Nephron (organoid): Measurements from ENCODE around the gene JAK2.
A peak's percentile ranks its signal among the peaks of the same experiment; 100 is the strongest.

Source experiments
- H3K27ac Mint-ChIP-seq, 3 experiments: 2 replicates each; pipeline ENCODE4 v1.8.0; 2020; ENCODE audit warnings: mixed read lengths in 3 of 3, mild to moderate bottlenecking in 2 of 3, moderate library complexity in 1 of 3
- H3K27me3 Mint-ChIP-seq: 2 replicates; pipeline ENCODE4 v1.8.0; 2021; ENCODE audit warnings: low read depth, mild to moderate bottlenecking, moderate library complexity, mixed read lengths
- H3K36me3 Mint-ChIP-seq: 2 replicates; pipeline ENCODE4 v1.8.0; 2020; ENCODE audit warnings: low read depth, mixed read lengths
- H3K4me1 Mint-ChIP-seq: 2 replicates; pipeline ENCODE4 v1.8.0; 2020; ENCODE audit warnings: mixed read lengths
- H3K4me3 Mint-ChIP-seq, 3 experiments: 2 replicates each; pipeline ENCODE4 v1.8.0; 2020; ENCODE audit warnings: mild to moderate bottlenecking in 3 of 3, mixed read lengths in 3 of 3, moderate library complexity in 2 of 3
- H3K9me3 Mint-ChIP-seq: 2 replicates; pipeline ENCODE4 v1.8.0; 2020; ENCODE audit warnings: mixed read lengths
- CTCF ChIP-seq, 3 experiments: fragments of 200-600 bp; sonication (generic); IDR thresholded peaks; one replicate each; pipeline ENCODE4 v1.5.0; 2021; ENCODE audit warnings: antibody characterized with exemption in 3 of 3; ENCODE audit not compliant: unreplicated experiment in 3 of 3

Gene JAK2

DNA sequence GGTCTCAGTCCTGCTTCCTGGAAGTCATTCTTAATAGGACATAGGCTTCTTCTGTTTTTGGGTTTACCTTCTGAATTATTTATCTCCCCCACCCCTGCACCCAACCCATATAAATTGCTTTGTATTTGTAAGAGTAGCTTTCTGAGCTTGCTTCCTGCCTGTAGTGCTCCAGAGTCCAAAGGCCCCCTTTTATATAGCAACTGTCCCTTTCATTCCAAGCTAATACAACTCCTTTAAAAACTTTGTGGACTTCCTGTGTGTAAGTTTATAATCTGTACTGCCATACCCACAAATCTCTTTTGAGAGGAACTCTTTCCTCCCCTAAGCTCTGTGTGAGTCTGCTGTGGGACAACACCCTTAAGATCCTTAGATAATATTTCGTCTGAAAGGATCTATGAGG lies 7.8 kb downstream of the JAK2 start:
- H3K27me3 Mint-ChIP-seq: no peaks in the 10 kb centered on the region
- H3K4me3 Mint-ChIP-seq: no peak overlapping the region
- no peak for TF ChIP-seq CTCF (IDR thresholded peaks at IDR 0.05; ENCODE audit: unreplicated experiment in 3 of 3)
- no peak overlapping the region for H3K27ac Mint-ChIP-seq
- H3K4me1 Mint-ChIP-seq: peaks cover 16% of the 10 kb centered on the region
- H3K36me3 Mint-ChIP-seq: peaks cover 41% of the 10 kb centered on the region
- H3K9me3 Mint-ChIP-seq: peaks cover 10% of the 10 kb centered on the region

- Mint-ChIP-seq H3K9me3 (peaks cover 10% of the 10 kb centered on the region), H3K4me3 (no peak overlapping the region), H3K27ac (no peak overlapping the region), H3K27me3 (no peaks in the 10 kb centered on the region), H3K36me3 (peaks cover 42% of the 10 kb centered on the region), H3K4me1 (peaks cover 16% of the 10 kb centered on the region)
- no peak for TF ChIP-seq CTCF (IDR thresholded peaks at IDR 0.05; ENCODE audit: unreplicated experiment in 3 of 3)
These were observed 9.3 kb downstream of the JAK2 start for GRCh38 chr9:4994166-4994890.

DNA sequence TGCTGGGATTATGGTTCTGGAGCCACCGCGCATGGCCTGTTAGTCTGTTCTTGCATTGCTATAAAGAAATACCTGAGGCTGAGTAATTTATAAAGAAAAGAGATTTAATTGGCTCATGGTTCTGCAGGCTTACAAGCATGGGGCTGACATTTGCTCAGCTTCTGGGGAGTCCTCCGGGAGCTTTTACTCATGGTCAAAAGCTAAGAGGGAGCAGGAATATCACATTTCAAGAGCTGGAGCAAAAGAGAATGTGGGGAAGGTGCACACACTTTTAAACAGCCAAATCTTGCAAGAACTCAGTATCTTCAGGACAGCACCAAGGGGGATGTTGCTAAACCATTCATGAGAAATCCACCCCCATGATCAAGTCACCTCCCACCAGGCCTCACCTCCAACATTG lies 12.1 kb downstream of the JAK2 start:
- TF ChIP-seq CTCF (IDR thresholded peaks at IDR 0.05; ENCODE audit: unreplicated experiment in 3 of 3): no peak

DNA sequence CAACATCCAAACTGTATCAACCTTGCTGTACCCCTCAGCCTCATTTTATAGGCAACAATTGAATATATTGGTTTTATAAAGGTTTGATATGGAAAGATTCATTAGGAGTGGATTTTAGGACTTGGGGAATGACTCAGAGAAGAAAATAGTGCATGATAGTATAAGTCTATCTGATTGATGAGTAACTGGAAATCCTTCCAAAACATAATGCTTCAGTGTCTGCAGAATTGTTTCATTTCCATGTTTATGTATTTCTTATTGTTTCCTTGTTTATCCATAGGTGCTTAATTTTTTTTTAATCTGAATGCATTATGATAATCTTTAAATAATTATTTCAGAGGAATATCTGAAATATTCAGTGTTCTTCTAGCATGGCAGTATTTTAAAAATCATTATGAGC lies 12.6 kb downstream of the JAK2 start:
- Mint-ChIP-seq H3K36me3 (peaks cover 51% of the 10 kb centered on the region), H3K4me1 (peaks cover 16% of the 10 kb centered on the region)
- no peak for TF ChIP-seq CTCF (IDR thresholded peaks at IDR 0.05; ENCODE audit: unreplicated experiment in 3 of 3)

More for the DNA sequence above, 12.1 kb downstream of the JAK2 start:
- peak overlapping the region in 1 of 3 experiments; percentile 15 for H3K27ac Mint-ChIP-seq
- no peak overlapping the region for H3K4me3 Mint-ChIP-seq
- peaks cover 54% of the 10 kb centered on the region for H3K36me3 Mint-ChIP-seq
- H3K4me1 Mint-ChIP-seq: peaks cover 16% of the 10 kb centered on the region
- no peaks in the 10 kb centered on the region for H3K27me3 Mint-ChIP-seq
- H3K9me3 Mint-ChIP-seq: peaks cover 12% of the 10 kb centered on the region

GRCh38 chr9:5002811-5003210 lies 17.7 kb downstream of the JAK2 start:
- Mint-ChIP-seq H3K4me3 (no peak overlapping the region), H3K4me1 (no peaks in the 10 kb centered on the region), H3K36me3 (peaks cover 52% of the 10 kb centered on the region), H3K27ac (no peak overlapping the region), H3K9me3 (peaks cover 31% of the 10 kb centered on the region), H3K27me3 (no peaks in the 10 kb centered on the region)
- TF ChIP-seq CTCF (IDR thresholded peaks at IDR 0.05; ENCODE audit: unreplicated experiment in 3 of 3): no peak

More for the DNA sequence above, 12.6 kb downstream of the JAK2 start:
- Mint-ChIP-seq H3K9me3 (peaks cover 13% of the 10 kb centered on the region), H3K27ac (peak overlapping the region in 1 of 3 experiments; percentile 15), H3K4me3 (no peak overlapping the region), H3K27me3 (no peaks in the 10 kb centered on the region)

- H3K4me1 Mint-ChIP-seq: peaks cover 6% of the 10 kb centered on the region
These were observed 19.4 kb downstream of the JAK2 start for GRCh38 chr9:5004481-5004880.

More at GRCh38 chr9:5004481-5004880, 19.4 kb downstream of the JAK2 start:
- Mint-ChIP-seq H3K27ac (no peak overlapping the region), H3K27me3 (no peaks in the 10 kb centered on the region), H3K9me3 (peaks cover 31% of the 10 kb centered on the region), H3K36me3 (peaks cover 50% of the 10 kb centered on the region), H3K4me3 (no peak overlapping the region)
- TF ChIP-seq CTCF (IDR thresholded peaks at IDR 0.05; ENCODE audit: unreplicated experiment in 3 of 3): no peak
